RWPE1 (cell line): ENCODE measurements around the gene KIF15.

ENCODE experiments used
- CTCF ChIA-PET: fragments of 350-600 bp; sonication (Branson Sonifier 250); formaldehyde crosslinking; extraction: SDS; loops from one replicate; lab custom pipeline; 2021; lab: Yijun Ruan, JAX
- POLR2A ChIA-PET: fragments of 400-600 bp; formaldehyde crosslinking; extraction: SDS; loops from one replicate; lab custom pipeline; 2020; ENCODE audit warnings: antibody characterized with exemption; ENCODE audit not compliant: low non-redundant PET; lab: Yijun Ruan, JAX
- DNase-seq: peaks from one replicate; pipeline ENCODE4 v3.0.0; 2012; ENCODE audit warnings: low spot score
- H3K27ac ChIP-seq: fragments of 450-650 bp; 2 replicates; pipeline ENCODE4 v1.5.1; 2017
- CTCF ChIP-seq: fragments of 450-650 bp; conservative IDR thresholded peaks from 2 replicates; pipeline ENCODE4 v1.5.1; 2017; ENCODE audit warnings: low read depth, mild to moderate bottlenecking

Gene KIF15

GRCh38 chr3:44761424-44762169 lies at the start of gene KIF15, which contains the start of gene KIAA1143:
TSS of gene KIF15 (plus strand) at chr3:44761794. CDS start at chr3:44761866, 72 bp downstream.
TSS of gene KIAA1143 (minus strand) at chr3:44761619. CDS start at chr3:44761602, 17 bp downstream.
- CTCF ChIA-PET = interaction anchor here (0.5 kb wide), 1 partner anchor 15 kb away, joined by 3 read pairs; no protein-coding TSS in a partner anchor
- POLR2A ChIA-PET = interaction anchor here (0.6 to 0.9 kb wide), 2 partner anchors 110 to 232 kb away, joined by 6 to 8 read pairs; no protein-coding TSS in a partner anchor
- H3K27ac ChIP-seq = peak within 1 kb of the TSS; percentile 87
- TF ChIP-seq CTCF = no peak
- peak; percentile 82 for DNase-seq

- ChIA-PET POLR2A (no interaction called here), CTCF (no interaction called here)
- DNase-seq = peak; percentile 61
- 0 out of 2 replicates have a peak, but pooled peaks have one; percentile 19 for TF ChIP-seq CTCF
- peak within 1 kb of the TSS; percentile 66 for H3K27ac ChIP-seq
Observed at GRCh38 chr3:44712455-44713075, 49.0 kb upstream of the KIF15 start, which contains the start of gene ZNF502. TSS of gene ZNF502 (plus strand) at chr3:44712660. CDS start at chr3:44720262, 7,602 bp downstream.

- no peak overlapping the region for H3K27ac ChIP-seq
- CTCF ChIA-PET = interaction anchor here (0.8 kb wide), 1 partner anchor 43 kb away, joined by 5 read pairs; no protein-coding TSS in a partner anchor
- no peak for DNase-seq
- no peak for TF ChIP-seq CTCF
- POLR2A ChIA-PET = no interaction called here
Observed at GRCh38 chr3:44721231-44722102, 40.1 kb upstream of the KIF15 start.

- ChIA-PET POLR2A (no interaction called here), CTCF (interaction anchor here (0.8 kb wide), 1 partner anchor 44 kb away, joined by 5 read pairs; no protein-coding TSS in a partner anchor)
- H3K27ac ChIP-seq = no peak overlapping the region
- no peak for TF ChIP-seq CTCF
- no peak for DNase-seq
Observed at GRCh38 chr3:44722103-44722401, 39.5 kb upstream of the KIF15 start.

- CTCF ChIA-PET = no interaction called here
- no peak for TF ChIP-seq CTCF
- peak within 1 kb of the TSS; percentile 68 for H3K27ac ChIP-seq
- DNase-seq = peak; percentile 84
- POLR2A ChIA-PET = no interaction called here
Observed at GRCh38 chr3:44729384-44729910, 32.1 kb upstream of the KIF15 start, which contains the start of gene ZNF501. TSS of gene ZNF501 (plus strand) at chr3:44729635. CDS start at chr3:44734422, 4,787 bp downstream.
